SK-N-SH treated with all-trans-retinoic acid at 6 μM for 48 hours (cell line): ENCODE data around the gene SIGLECL1.

Experiments
- ATAC-seq: fragments of 200-7000 bp; cut with Tn5 transposase; 3 replicates; pipeline ENCODE4 v1.9.1; 2020; ENCODE audit warnings: mild to moderate bottlenecking, moderate library complexity
- ARNTL ChIP-seq: fragments of 450-650 bp; formaldehyde crosslinking; IDR thresholded peaks from 2 replicates; pipeline ENCODE4 v1.5.0; 2020; ENCODE audit warnings: low read depth, mild to moderate bottlenecking, moderate library complexity, borderline replicate concordance
- BACH2 ChIP-seq: fragments of 250-450 bp; sonication (Bioruptor Pico); IDR thresholded peaks from 2 replicates; pipeline ENCODE4 v1.9.0; 2021; ENCODE audit warnings: mild to moderate bottlenecking, borderline replicate concordance
- CSDC2 ChIP-seq: fragments of 250-450 bp; sonication (Bioruptor Pico); IDR thresholded peaks from 2 replicates; pipeline ENCODE4 v1.5.0; 2020; ENCODE audit warnings: mild to moderate bottlenecking, moderate library complexity
- ESRRG ChIP-seq: fragments of 250-450 bp; sonication (Bioruptor Pico); IDR thresholded peaks from 2 replicates; pipeline ENCODE4 v1.6.1; 2021; ENCODE audit warnings: mild to moderate bottlenecking
- GLIS3 ChIP-seq: fragments of 250-450 bp; sonication (Bioruptor Pico); IDR thresholded peaks from 2 replicates; pipeline ENCODE4 v1.5.0; 2020; ENCODE audit warnings: mild to moderate bottlenecking, moderate library complexity
- ISL1 ChIP-seq: fragments of 250-450 bp; sonication (Bioruptor Pico); IDR thresholded peaks from 2 replicates; pipeline ENCODE4 v2.1.2; 2022; ENCODE audit warnings: mild to moderate bottlenecking, moderate library complexity
- OSR1 ChIP-seq: fragments of 250-450 bp; sonication (Bioruptor Pico); IDR thresholded peaks from 2 replicates; pipeline ENCODE4 v1.8.0; 2022; ENCODE audit warnings: moderate library complexity, mild to moderate bottlenecking, inconsistent platforms
- PATZ1 ChIP-seq: fragments of 250-450 bp; sonication (Bioruptor Pico); IDR thresholded peaks from 2 replicates; pipeline ENCODE4 v1.8.0; 2020; ENCODE audit warnings: mild to moderate bottlenecking, moderate library complexity, borderline replicate concordance
- PPARA ChIP-seq: fragments of 250-450 bp; sonication (Bioruptor Pico); IDR thresholded peaks from 2 replicates; pipeline ENCODE4 v1.5.0; 2020; ENCODE audit warnings: mild to moderate bottlenecking, borderline replicate concordance
- RARB ChIP-seq: fragments of 250-450 bp; sonication (Bioruptor Pico); IDR thresholded peaks from 2 replicates; pipeline ENCODE4 v1.8.0; 2021; ENCODE audit warnings: mild to moderate bottlenecking, moderate library complexity
- TCF4 ChIP-seq: fragments of 250-450 bp; sonication (Bioruptor Pico); IDR thresholded peaks from 2 replicates; pipeline ENCODE4 v1.8.0; 2021; ENCODE audit warnings: mild to moderate bottlenecking, moderate library complexity, borderline replicate concordance
- ZC3H10 ChIP-seq: fragments of 250-450 bp; sonication (Bioruptor Pico); IDR thresholded peaks from 2 replicates; pipeline ENCODE4 v1.5.1; 2021; ENCODE audit warnings: mild to moderate bottlenecking, moderate library complexity
- ZFP3 ChIP-seq: fragments of 250-450 bp; sonication (Bioruptor Pico); IDR thresholded peaks from 2 replicates; pipeline ENCODE4 v1.5.0; 2020; ENCODE audit warnings: mild to moderate bottlenecking, moderate library complexity
- ZFP30 ChIP-seq: fragments of 450-650 bp; formaldehyde crosslinking; IDR thresholded peaks from 2 replicates; pipeline ENCODE4 v1.5.0; 2022; ENCODE audit warnings: mild to moderate bottlenecking, moderate library complexity
- ZNF565 ChIP-seq: fragments of 450-650 bp; formaldehyde crosslinking; conservative IDR thresholded peaks from 2 replicates; pipeline ENCODE4 v1.5.0; 2020; ENCODE audit warnings: low read depth, mild to moderate bottlenecking, moderate library complexity
- ZNF70 ChIP-seq: fragments of 450-650 bp; formaldehyde crosslinking; IDR thresholded peaks from 2 replicates; pipeline ENCODE4 v1.5.0; 2020; ENCODE audit warnings: mild to moderate bottlenecking, moderate library complexity
- ZNF8 ChIP-seq: fragments of 450-650 bp; formaldehyde crosslinking; IDR thresholded peaks from 2 replicates; pipeline ENCODE4 v1.5.0; 2020; ENCODE audit warnings: mild to moderate bottlenecking, moderate library complexity
- TF ChIP-seq, protein P1 (sequence below): fragments of 250-450 bp; sonication (Bioruptor Pico); IDR thresholded peaks from 2 replicates; pipeline ENCODE4 v1.5.0; 2020; ENCODE audit warnings: mild to moderate bottlenecking, moderate library complexity
- TF ChIP-seq, protein P2 (sequence below): fragments of 250-450 bp; sonication (Bioruptor Pico); IDR thresholded peaks from 2 replicates; pipeline ENCODE4 v1.8.0; 2021; ENCODE audit warnings: low read depth, mild to moderate bottlenecking, moderate library complexity, borderline replicate concordance
- TF ChIP-seq, protein P3 (sequence below): fragments of 250-450 bp; sonication (Bioruptor Pico); IDR thresholded peaks from 2 replicates; pipeline ENCODE4 v1.5.1; 2020; ENCODE audit warnings: low read depth, mild to moderate bottlenecking, moderate library complexity

SIGLECL1 gene

GRCh38 chr19:51289635-51290034 lies 38.8 kb downstream of the SIGLECL1 start (continued):
- TF ChIP-seq, protein P1, sequence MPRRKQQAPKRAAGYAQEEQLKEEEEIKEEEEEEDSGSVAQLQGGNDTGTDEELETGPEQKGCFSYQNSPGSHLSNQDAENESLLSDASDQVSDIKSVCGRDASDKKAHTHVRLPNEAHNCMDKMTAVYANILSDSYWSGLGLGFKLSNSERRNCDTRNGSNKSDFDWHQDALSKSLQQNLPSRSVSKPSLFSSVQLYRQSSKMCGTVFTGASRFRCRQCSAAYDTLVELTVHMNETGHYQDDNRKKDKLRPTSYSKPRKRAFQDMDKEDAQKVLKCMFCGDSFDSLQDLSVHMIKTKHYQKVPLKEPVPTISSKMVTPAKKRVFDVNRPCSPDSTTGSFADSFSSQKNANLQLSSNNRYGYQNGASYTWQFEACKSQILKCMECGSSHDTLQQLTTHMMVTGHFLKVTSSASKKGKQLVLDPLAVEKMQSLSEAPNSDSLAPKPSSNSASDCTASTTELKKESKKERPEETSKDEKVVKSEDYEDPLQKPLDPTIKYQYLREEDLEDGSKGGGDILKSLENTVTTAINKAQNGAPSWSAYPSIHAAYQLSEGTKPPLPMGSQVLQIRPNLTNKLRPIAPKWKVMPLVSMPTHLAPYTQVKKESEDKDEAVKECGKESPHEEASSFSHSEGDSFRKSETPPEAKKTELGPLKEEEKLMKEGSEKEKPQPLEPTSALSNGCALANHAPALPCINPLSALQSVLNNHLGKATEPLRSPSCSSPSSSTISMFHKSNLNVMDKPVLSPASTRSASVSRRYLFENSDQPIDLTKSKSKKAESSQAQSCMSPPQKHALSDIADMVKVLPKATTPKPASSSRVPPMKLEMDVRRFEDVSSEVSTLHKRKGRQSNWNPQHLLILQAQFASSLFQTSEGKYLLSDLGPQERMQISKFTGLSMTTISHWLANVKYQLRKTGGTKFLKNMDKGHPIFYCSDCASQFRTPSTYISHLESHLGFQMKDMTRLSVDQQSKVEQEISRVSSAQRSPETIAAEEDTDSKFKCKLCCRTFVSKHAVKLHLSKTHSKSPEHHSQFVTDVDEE = no peak
- TF ChIP-seq ARNTL = no peak
- TF ChIP-seq RARB = no peak
- TF ChIP-seq PATZ1 (CRISPR knock-in tag) = no peak
- TF ChIP-seq, protein P2, sequence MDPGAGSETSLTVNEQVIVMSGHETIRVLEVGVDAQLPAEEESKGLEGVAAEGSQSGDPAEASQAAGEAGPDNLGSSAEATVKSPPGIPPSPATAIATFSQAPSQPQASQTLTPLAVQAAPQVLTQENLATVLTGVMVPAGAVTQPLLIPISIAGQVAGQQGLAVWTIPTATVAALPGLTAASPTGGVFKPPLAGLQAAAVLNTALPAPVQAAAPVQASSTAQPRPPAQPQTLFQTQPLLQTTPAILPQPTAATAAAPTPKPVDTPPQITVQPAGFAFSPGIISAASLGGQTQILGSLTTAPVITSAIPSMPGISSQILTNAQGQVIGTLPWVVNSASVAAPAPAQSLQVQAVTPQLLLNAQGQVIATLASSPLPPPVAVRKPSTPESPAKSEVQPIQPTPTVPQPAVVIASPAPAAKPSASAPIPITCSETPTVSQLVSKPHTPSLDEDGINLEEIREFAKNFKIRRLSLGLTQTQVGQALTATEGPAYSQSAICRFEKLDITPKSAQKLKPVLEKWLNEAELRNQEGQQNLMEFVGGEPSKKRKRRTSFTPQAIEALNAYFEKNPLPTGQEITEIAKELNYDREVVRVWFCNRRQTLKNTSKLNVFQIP (CRISPR knock-in tag) = no peak
- TF ChIP-seq OSR1 (CRISPR knock-in tag) = no peak
- TF ChIP-seq GLIS3 = no peak
- TF ChIP-seq BACH2 (CRISPR knock-in tag) = no peak
- no peak for TF ChIP-seq ISL1
- TF ChIP-seq ZNF8 (CRISPR knock-in tag) = no peak
- no peak for TF ChIP-seq ZFP30 (CRISPR knock-in tag)
- TF ChIP-seq ZNF565 (CRISPR knock-in tag) = no peak
- TF ChIP-seq CSDC2 = no peak
- TF ChIP-seq TCF4 = no peak
- TF ChIP-seq PPARA (CRISPR knock-in tag) = no peak

- TF ChIP-seq ZFP3 (CRISPR knock-in tag) (no peak), BACH2 (CRISPR knock-in tag) (no peak), ZNF565 (CRISPR knock-in tag) (no peak), ZNF8 (CRISPR knock-in tag) (no peak), ZNF70 (CRISPR knock-in tag) (no peak), ARNTL (no peak), ZFP30 (CRISPR knock-in tag) (no peak), PPARA (CRISPR knock-in tag) (no peak), GLIS3 (no peak), ESRRG (CRISPR knock-in tag) (no peak), OSR1 (CRISPR knock-in tag) (no peak), RARB (no peak), ISL1 (no peak)
- TF ChIP-seq, protein P3, sequence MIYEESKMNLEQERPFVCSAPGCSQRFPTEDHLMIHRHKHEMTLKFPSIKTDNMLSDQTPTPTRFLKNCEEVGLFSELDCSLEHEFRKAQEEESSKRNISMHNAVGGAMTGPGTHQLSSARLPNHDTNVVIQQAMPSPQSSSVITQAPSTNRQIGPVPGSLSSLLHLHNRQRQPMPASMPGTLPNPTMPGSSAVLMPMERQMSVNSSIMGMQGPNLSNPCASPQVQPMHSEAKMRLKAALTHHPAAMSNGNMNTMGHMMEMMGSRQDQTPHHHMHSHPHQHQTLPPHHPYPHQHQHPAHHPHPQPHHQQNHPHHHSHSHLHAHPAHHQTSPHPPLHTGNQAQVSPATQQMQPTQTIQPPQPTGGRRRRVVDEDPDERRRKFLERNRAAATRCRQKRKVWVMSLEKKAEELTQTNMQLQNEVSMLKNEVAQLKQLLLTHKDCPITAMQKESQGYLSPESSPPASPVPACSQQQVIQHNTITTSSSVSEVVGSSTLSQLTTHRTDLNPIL (CRISPR knock-in tag) = no peak
- TF ChIP-seq, protein P2 (CRISPR knock-in tag) = no peak
- ATAC-seq = no peak
Measured at GRCh38 chr19:51292971-51293370, 42.1 kb downstream of the SIGLECL1 start.

DNA sequence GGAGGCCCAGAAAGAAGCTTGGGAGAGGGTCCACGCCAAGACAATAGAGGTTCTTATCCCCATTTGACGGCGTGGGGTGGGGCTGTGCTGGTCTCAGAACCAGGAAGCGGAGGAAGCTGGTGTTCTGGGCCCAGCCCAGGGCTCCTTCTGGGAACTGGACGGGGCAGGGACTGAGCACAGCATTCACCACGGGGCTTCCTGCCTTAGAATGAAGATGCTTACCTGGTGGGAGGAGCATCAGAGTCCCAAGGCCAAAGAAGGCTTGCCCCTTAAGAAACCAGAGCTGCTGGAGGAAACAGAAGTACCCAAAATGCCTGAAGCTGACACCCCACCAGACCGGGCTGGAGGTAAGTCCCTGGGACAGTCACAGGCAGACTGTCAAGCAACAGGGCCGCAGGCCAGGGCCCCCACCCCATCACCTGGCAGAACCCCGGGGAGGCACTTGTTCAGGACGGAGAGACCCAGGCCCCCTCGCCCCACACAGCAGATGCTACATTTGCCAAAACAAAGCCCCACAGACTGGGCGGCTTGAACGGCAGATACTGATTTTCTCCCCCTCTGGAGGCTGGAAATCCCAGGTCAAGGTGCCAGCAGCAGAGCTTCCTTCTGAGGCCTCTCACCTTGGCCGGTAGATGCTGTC lies 42.8 kb downstream of the SIGLECL1 start:
- no peak for ATAC-seq
- TF ChIP-seq TCF4 = no peak
- TF ChIP-seq, protein P3 (CRISPR knock-in tag) = no peak
- TF ChIP-seq, protein P2 (CRISPR knock-in tag) = no peak
- no peak for TF ChIP-seq ZNF565 (CRISPR knock-in tag)
- TF ChIP-seq, protein P1 = no peak
- TF ChIP-seq ZC3H10 (CRISPR knock-in tag) = no peak
- TF ChIP-seq GLIS3 = no peak
